Measurements from ENCODE around the gene NAALADL2. TPM values are rescaled to one million over a fixed set of nuclear protein-coding genes. Genes with fewer than 3 reads are reported as not detected.

NAALADL2 gene
- total RNA-seq, 1 donor from 2014 or later = 5.9 TPM

GRCh38 chr3:175731543-175731942, 872.4 kb downstream of the NAALADL2 start:
- DNase-seq (ENCODE audit: low spot score in 2 of 2) = no peak
- intact Hi-C loops (cut with DNase I) = no loop called here

GRCh38 chr3:175732017-175732416, 872.9 kb downstream of the NAALADL2 start:
- intact Hi-C loops (cut with DNase I) = no loop called here
- Histone ChIP-seq H3K27ac (no peak overlapping the region), H3K4me1 (no peaks in the 10 kb centered on the region), H3K9me3 (no peaks in the 10 kb centered on the region), H3K4me3 (no peak overlapping the region), H3K36me3 (no peaks in the 10 kb centered on the region), H3K27me3 (no peaks in the 10 kb centered on the region)
- DNase-seq (ENCODE audit: low spot score in 2 of 2) = no peak
- TF ChIP-seq, protein P1, sequence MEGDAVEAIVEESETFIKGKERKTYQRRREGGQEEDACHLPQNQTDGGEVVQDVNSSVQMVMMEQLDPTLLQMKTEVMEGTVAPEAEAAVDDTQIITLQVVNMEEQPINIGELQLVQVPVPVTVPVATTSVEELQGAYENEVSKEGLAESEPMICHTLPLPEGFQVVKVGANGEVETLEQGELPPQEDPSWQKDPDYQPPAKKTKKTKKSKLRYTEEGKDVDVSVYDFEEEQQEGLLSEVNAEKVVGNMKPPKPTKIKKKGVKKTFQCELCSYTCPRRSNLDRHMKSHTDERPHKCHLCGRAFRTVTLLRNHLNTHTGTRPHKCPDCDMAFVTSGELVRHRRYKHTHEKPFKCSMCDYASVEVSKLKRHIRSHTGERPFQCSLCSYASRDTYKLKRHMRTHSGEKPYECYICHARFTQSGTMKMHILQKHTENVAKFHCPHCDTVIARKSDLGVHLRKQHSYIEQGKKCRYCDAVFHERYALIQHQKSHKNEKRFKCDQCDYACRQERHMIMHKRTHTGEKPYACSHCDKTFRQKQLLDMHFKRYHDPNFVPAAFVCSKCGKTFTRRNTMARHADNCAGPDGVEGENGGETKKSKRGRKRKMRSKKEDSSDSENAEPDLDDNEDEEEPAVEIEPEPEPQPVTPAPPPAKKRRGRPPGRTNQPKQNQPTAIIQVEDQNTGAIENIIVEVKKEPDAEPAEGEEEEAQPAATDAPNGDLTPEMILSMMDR (IDR thresholded peaks at IDR 0.05) = no peak

More at GRCh38 chr3:175731543-175731942, 872.4 kb downstream of the NAALADL2 start:
- TF ChIP-seq, protein P1 (IDR thresholded peaks at IDR 0.05) = no peak
- H3K27me3 ChIP-seq = no peaks in the 10 kb centered on the region
- no peak overlapping the region for H3K27ac ChIP-seq
- H3K9me3 ChIP-seq = no peaks in the 10 kb centered on the region
- no peak overlapping the region for H3K4me3 ChIP-seq
- no peaks in the 10 kb centered on the region for H3K36me3 ChIP-seq
- H3K4me1 ChIP-seq = no peaks in the 10 kb centered on the region

DNA sequence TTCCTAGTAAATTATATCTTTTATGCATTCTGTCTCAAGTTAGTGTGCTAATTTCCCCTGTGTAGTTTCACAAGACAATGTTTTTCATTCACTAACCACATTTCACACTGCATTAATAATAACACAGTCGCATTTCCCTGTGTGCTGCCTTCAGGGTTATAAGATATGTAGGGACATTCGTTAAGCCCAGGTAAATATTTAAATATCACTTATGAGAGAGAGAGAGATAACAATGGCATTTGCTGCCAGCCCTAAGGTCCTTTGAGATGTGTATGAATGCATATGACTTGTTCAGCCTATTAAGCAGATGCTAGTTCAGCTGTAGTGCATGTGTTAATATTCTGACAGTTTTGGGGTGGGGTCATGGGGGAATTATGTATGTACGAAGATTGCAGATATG, 876.7 kb downstream of the NAALADL2 start:
- no peak for DNase-seq (ENCODE audit: low spot score in 2 of 2)
- intact Hi-C loops (cut with DNase I) = no loop called here
- Histone ChIP-seq H3K27me3 (no peaks in the 10 kb centered on the region), H3K4me1 (no peaks in the 10 kb centered on the region), H3K27ac (no peak overlapping the region), H3K4me3 (no peak overlapping the region), H3K36me3 (no peaks in the 10 kb centered on the region), H3K9me3 (no peaks in the 10 kb centered on the region)
- TF ChIP-seq, protein P1 (IDR thresholded peaks at IDR 0.05) = no peak

GRCh38 chr3:175737646-175738572, 878.8 kb downstream of the NAALADL2 start:
- no peaks in the 10 kb centered on the region for H3K9me3 ChIP-seq
- DNase-seq (ENCODE audit: low spot score in 2 of 2) = no peak
- intact Hi-C loops (cut with DNase I) = no loop called here
- no peak overlapping the region for H3K4me3 ChIP-seq
- no peaks in the 10 kb centered on the region for H3K27me3 ChIP-seq
- TF ChIP-seq, protein P1 (IDR thresholded peaks at IDR 0.05) = no peak
- no peaks in the 10 kb centered on the region for H3K4me1 ChIP-seq
- H3K36me3 ChIP-seq = no peaks in the 10 kb centered on the region
- H3K27ac ChIP-seq = no peak overlapping the region

DNA sequence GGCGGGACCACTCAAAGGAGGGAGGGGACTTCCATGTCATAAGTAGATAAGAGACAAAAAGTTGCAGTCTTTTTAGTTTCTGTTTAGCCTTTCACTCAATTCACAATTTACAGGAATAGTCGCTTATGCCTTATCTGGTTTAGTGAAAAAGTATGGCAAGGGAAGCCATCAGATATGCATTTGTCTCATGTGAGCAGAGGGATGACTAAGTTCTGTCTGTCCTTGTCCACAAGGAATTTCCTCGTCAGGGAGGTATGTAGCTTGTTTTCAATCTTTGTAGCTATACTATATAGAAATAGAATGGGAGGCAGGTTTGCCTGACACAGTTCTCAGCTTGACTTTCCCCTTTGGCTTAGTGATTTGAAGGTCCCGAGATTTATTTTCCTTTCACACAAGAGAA, 882.8 kb downstream of the NAALADL2 start:
- Histone ChIP-seq H3K4me3 (no peak overlapping the region), H3K4me1 (no peaks in the 10 kb centered on the region), H3K27ac (no peak overlapping the region), H3K36me3 (no peaks in the 10 kb centered on the region), H3K9me3 (no peaks in the 10 kb centered on the region), H3K27me3 (no peaks in the 10 kb centered on the region)
- DNase-seq (ENCODE audit: low spot score in 2 of 2) = no peak
- intact Hi-C loops (cut with DNase I) = no loop called here
- TF ChIP-seq, protein P1 (IDR thresholded peaks at IDR 0.05) = no peak
